ENCODE data around the gene NFKB2. TPM values are rescaled to one million over a fixed set of nuclear protein-coding genes. Genes with fewer than 3 reads are reported as not detected.

NFKB2 gene
- total RNA-seq, 1 experiment from 2014 or later: 27.6 TPM

DNA sequence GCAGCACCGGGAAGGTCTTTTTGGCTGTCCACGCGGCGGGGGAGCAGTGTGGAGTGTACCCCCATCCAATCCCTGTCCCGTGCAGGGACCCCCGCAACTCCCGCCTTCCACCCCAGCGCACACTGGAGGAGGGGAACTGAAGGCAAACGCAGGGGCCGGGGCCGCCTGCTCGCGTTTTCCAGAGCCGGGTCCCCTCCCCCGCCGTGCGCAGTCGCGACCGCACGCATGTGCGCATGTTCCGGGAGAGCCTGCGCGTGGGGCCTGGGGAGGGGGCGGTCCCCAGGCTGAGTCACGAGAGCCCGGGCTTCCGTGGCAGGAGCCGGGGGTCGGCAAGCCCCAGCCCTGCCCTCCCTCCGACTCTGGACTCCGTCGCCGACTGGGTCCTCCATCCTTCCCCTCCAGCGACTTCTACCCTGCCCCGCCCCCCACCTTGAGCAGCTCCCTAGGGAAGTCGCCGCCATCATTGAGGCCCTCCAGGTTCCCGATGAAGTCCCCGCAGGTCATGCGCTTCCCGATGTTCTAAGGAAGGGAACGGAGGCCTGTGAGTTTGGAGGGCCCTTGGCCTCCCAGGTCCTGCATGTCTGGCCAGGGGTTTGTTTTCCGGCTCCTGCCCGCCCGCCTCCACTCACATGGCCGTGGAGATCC lies 15.0 kb downstream of the NFKB2 start:
- peak; percentile 61 for DNase-seq (ENCODE audit: low spot score)
- H3K4me3 Mint-ChIP-seq: peak overlapping the region; percentile 69
- no peak overlapping the region for H3K27ac Mint-ChIP-seq
- peaks cover 67% of the 10 kb centered on the region for H3K27me3 Mint-ChIP-seq (ENCODE audit: low read depth)
- CTCF ChIA-PET: interaction anchor here (0.6 to 5.5 kb wide), 15 partner anchors 11 to 654 kb away, joined by 3 to 61 read pairs (median 6); partner anchors contain the start of genes CUEDC2, FBXL15 and NFKB2
- H3K4me1 Mint-ChIP-seq: peaks cover 30% of the 10 kb centered on the region
- H3K36me3 Mint-ChIP-seq: no peaks in the 10 kb centered on the region
- POLR2A ChIA-PET: interaction anchor here (1.1 to 1.7 kb wide), 4 partner anchors 11 to 51 kb away, joined by 3 to 9 read pairs (median 4); partner anchors contain the start of genes CUEDC2 and FBXL15
- ATAC-seq: peak; percentile 43
- H3K9me3 Mint-ChIP-seq: no peaks in the 10 kb centered on the region
- TF ChIP-seq, protein P1, sequence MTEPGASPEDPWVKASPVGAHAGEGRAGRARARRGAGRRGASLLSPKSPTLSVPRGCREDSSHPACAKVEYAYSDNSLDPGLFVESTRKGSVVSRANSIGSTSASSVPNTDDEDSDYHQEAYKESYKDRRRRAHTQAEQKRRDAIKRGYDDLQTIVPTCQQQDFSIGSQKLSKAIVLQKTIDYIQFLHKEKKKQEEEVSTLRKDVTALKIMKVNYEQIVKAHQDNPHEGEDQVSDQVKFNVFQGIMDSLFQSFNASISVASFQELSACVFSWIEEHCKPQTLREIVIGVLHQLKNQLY (CRISPR knock-in tag; IDR thresholded peaks at IDR 0.05): no peak
- TF ChIP-seq, protein P2, sequence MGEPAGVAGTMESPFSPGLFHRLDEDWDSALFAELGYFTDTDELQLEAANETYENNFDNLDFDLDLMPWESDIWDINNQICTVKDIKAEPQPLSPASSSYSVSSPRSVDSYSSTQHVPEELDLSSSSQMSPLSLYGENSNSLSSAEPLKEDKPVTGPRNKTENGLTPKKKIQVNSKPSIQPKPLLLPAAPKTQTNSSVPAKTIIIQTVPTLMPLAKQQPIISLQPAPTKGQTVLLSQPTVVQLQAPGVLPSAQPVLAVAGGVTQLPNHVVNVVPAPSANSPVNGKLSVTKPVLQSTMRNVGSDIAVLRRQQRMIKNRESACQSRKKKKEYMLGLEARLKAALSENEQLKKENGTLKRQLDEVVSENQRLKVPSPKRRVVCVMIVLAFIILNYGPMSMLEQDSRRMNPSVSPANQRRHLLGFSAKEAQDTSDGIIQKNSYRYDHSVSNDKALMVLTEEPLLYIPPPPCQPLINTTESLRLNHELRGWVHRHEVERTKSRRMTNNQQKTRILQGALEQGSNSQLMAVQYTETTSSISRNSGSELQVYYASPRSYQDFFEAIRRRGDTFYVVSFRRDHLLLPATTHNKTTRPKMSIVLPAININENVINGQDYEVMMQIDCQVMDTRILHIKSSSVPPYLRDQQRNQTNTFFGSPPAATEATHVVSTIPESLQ (CRISPR knock-in tag; IDR thresholded peaks at IDR 0.05): no peak
- TF ChIP-seq, protein P3, sequence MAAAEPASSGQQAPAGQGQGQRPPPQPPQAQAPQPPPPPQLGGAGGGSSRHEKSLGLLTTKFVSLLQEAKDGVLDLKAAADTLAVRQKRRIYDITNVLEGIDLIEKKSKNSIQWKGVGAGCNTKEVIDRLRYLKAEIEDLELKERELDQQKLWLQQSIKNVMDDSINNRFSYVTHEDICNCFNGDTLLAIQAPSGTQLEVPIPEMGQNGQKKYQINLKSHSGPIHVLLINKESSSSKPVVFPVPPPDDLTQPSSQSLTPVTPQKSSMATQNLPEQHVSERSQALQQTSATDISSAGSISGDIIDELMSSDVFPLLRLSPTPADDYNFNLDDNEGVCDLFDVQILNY (CRISPR knock-in tag; IDR thresholded peaks at IDR 0.05): 0 out of 2 replicates have a peak, but pooled peaks have one; percentile 22
- TF ChIP-seq, protein P4, sequence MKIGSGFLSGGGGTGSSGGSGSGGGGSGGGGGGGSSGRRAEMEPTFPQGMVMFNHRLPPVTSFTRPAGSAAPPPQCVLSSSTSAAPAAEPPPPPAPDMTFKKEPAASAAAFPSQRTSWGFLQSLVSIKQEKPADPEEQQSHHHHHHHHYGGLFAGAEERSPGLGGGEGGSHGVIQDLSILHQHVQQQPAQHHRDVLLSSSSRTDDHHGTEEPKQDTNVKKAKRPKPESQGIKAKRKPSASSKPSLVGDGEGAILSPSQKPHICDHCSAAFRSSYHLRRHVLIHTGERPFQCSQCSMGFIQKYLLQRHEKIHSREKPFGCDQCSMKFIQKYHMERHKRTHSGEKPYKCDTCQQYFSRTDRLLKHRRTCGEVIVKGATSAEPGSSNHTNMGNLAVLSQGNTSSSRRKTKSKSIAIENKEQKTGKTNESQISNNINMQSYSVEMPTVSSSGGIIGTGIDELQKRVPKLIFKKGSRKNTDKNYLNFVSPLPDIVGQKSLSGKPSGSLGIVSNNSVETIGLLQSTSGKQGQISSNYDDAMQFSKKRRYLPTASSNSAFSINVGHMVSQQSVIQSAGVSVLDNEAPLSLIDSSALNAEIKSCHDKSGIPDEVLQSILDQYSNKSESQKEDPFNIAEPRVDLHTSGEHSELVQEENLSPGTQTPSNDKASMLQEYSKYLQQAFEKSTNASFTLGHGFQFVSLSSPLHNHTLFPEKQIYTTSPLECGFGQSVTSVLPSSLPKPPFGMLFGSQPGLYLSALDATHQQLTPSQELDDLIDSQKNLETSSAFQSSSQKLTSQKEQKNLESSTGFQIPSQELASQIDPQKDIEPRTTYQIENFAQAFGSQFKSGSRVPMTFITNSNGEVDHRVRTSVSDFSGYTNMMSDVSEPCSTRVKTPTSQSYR (CRISPR knock-in tag; IDR thresholded peaks at IDR 0.05): peak; percentile 50; the same call in 1 of the 2 replicates
- TF ChIP-seq, protein P5, sequence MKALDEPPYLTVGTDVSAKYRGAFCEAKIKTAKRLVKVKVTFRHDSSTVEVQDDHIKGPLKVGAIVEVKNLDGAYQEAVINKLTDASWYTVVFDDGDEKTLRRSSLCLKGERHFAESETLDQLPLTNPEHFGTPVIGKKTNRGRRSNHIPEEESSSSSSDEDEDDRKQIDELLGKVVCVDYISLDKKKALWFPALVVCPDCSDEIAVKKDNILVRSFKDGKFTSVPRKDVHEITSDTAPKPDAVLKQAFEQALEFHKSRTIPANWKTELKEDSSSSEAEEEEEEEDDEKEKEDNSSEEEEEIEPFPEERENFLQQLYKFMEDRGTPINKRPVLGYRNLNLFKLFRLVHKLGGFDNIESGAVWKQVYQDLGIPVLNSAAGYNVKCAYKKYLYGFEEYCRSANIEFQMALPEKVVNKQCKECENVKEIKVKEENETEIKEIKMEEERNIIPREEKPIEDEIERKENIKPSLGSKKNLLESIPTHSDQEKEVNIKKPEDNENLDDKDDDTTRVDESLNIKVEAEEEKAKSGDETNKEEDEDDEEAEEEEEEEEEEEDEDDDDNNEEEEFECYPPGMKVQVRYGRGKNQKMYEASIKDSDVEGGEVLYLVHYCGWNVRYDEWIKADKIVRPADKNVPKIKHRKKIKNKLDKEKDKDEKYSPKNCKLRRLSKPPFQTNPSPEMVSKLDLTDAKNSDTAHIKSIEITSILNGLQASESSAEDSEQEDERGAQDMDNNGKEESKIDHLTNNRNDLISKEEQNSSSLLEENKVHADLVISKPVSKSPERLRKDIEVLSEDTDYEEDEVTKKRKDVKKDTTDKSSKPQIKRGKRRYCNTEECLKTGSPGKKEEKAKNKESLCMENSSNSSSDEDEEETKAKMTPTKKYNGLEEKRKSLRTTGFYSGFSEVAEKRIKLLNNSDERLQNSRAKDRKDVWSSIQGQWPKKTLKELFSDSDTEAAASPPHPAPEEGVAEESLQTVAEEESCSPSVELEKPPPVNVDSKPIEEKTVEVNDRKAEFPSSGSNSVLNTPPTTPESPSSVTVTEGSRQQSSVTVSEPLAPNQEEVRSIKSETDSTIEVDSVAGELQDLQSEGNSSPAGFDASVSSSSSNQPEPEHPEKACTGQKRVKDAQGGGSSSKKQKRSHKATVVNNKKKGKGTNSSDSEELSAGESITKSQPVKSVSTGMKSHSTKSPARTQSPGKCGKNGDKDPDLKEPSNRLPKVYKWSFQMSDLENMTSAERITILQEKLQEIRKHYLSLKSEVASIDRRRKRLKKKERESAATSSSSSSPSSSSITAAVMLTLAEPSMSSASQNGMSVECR (CRISPR knock-in tag; IDR thresholded peaks at IDR 0.05; ENCODE audit: borderline replicate concordance): no peak
- TF ChIP-seq ATF1 (CRISPR knock-in tag; IDR thresholded peaks at IDR 0.05): no peak
- no peak for TF ChIP-seq SMAD4 (CRISPR knock-in tag; IDR thresholded peaks at IDR 0.05)
- TF ChIP-seq, protein P6, sequence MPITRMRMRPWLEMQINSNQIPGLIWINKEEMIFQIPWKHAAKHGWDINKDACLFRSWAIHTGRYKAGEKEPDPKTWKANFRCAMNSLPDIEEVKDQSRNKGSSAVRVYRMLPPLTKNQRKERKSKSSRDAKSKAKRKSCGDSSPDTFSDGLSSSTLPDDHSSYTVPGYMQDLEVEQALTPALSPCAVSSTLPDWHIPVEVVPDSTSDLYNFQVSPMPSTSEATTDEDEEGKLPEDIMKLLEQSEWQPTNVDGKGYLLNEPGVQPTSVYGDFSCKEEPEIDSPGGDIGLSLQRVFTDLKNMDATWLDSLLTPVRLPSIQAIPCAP (CRISPR knock-in tag; IDR thresholded peaks at IDR 0.05): no peak
- TF ChIP-seq, protein P7, sequence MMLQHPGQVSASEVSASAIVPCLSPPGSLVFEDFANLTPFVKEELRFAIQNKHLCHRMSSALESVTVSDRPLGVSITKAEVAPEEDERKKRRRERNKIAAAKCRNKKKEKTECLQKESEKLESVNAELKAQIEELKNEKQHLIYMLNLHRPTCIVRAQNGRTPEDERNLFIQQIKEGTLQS (CRISPR knock-in tag; conservative IDR thresholded peaks at IDR 0.05): no peak
- TF ChIP-seq TEAD4 (CRISPR knock-in tag; IDR thresholded peaks at IDR 0.05): no peak
- 0 out of 2 replicates have a peak, but pooled peaks have one; percentile 26 for TF ChIP-seq ETV6 (CRISPR knock-in tag; IDR thresholded peaks at IDR 0.05)
- TF ChIP-seq, protein P8, sequence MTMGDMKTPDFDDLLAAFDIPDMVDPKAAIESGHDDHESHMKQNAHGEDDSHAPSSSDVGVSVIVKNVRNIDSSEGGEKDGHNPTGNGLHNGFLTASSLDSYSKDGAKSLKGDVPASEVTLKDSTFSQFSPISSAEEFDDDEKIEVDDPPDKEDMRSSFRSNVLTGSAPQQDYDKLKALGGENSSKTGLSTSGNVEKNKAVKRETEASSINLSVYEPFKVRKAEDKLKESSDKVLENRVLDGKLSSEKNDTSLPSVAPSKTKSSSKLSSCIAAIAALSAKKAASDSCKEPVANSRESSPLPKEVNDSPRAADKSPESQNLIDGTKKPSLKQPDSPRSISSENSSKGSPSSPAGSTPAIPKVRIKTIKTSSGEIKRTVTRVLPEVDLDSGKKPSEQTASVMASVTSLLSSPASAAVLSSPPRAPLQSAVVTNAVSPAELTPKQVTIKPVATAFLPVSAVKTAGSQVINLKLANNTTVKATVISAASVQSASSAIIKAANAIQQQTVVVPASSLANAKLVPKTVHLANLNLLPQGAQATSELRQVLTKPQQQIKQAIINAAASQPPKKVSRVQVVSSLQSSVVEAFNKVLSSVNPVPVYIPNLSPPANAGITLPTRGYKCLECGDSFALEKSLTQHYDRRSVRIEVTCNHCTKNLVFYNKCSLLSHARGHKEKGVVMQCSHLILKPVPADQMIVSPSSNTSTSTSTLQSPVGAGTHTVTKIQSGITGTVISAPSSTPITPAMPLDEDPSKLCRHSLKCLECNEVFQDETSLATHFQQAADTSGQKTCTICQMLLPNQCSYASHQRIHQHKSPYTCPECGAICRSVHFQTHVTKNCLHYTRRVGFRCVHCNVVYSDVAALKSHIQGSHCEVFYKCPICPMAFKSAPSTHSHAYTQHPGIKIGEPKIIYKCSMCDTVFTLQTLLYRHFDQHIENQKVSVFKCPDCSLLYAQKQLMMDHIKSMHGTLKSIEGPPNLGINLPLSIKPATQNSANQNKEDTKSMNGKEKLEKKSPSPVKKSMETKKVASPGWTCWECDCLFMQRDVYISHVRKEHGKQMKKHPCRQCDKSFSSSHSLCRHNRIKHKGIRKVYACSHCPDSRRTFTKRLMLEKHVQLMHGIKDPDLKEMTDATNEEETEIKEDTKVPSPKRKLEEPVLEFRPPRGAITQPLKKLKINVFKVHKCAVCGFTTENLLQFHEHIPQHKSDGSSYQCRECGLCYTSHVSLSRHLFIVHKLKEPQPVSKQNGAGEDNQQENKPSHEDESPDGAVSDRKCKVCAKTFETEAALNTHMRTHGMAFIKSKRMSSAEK (CRISPR knock-in tag; IDR thresholded peaks at IDR 0.05; ENCODE audit: borderline replicate concordance): no peak
- TF ChIP-seq, protein P9, sequence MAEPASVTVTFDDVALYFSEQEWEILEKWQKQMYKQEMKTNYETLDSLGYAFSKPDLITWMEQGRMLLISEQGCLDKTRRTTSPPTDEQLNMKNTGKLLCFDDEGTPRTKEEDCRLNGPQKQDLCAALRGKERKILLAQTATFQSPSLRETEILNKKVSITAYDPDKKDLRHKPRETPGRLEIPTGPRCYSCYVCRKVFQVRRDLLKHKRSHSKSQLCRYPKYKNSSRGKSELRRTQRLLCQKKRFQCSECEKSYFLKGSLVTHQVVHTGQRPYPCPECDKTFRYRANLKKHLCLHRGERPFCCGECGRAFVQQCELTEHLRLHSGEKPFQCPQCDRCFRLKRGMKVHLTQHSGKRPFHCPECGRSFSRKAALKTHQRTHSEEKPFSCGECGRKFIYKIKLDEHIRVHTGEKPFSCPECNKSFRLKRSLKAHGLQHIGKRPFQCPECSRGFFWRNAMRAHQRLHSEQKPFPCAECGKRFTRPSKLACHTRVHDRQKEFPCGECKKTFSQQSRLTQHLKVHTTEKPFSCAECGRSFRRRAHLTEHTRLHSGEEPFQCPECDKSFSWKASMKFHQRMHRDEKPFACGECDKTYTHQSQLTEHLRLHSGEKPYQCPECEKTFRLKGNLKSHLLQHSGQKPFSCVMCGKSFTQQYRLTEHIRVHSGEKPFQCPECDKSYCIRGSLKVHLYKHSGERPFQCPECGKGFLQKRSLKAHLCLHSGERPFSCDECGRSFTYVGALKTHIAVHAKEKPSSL (CRISPR knock-in tag; conservative IDR thresholded peaks at IDR 0.05): no peak
- no peak for TF ChIP-seq ZNF219 (CRISPR knock-in tag; IDR thresholded peaks at IDR 0.05; ENCODE audit: borderline replicate concordance)

All from WTC11 (cell line).